Endothelial cell of umbilical vein (primary cell): ENCODE data around the gene WDR76. TPM values are rescaled to one million over a fixed set of nuclear protein-coding genes. Genes with fewer than 3 reads are reported as not detected.

Source experiments
- BruUV-seq: library from RNA; stranded (reverse); fragments of 400-500 nt; replicated peaks from 2 replicates; lab custom pipeline; 2021; lab: Mats Ljungman, UMichigan
- CTCF ChIA-PET: fragments of 300-600, 350-600 bp; sonication (Branson Sonifier 250); formaldehyde crosslinking; loops from one replicate; lab custom pipeline; 2021; ENCODE audit warnings: antibody characterized with exemption, inconsistent platforms; lab: Charles Lee
- POLR2A ChIA-PET: fragments of 300-600, 350-600 bp; sonication (Branson Sonifier 250); formaldehyde crosslinking; loops from one replicate; lab custom pipeline; 2021; ENCODE audit warnings: antibody characterized with exemption, inconsistent platforms; lab: Charles Lee
- DNase-seq: peaks from one replicate; pipeline ENCODE4 v3.0.0-alpha.2; 2011; ENCODE audit warnings: low read depth, low spot score
- FAIRE-seq: peaks from 2 replicates; lab custom pipeline; 2011; peaks lifted over from hg19 to GRCh38; lab: Jason Lieb, UNC
- H2AFZ ChIP-seq: 2 replicates; pipeline ENCODE4 v1.6.0; 2012; ENCODE audit warnings: low read depth, low read length, control low read depth, inconsistent platforms
- H3K27ac ChIP-seq: 2 replicates; pipeline ENCODE4 v1.5.1; 2011; ENCODE audit warnings: low read depth, mild to moderate bottlenecking, control low read depth, low read length, moderate library complexity; ENCODE audit not compliant: insufficient read depth
- H3K27me3 ChIP-seq, 2 experiments: 2 replicates each; pipeline versions ENCODE4 v1.6.0 to v1.6.1; 2011; ENCODE audit warnings: low read length in 2 of 2, mixed read lengths in 1 of 2; ENCODE audit not compliant: control insufficient read depth in 2 of 2, insufficient read depth in 2 of 2
- H3K36me3 ChIP-seq, 2 experiments: 2 replicates in 1 of 2; 3 replicates in 1 of 2; pipeline ENCODE4 v1.5.1; 2011; ENCODE audit warnings: low read length in 2 of 2, mild to moderate bottlenecking in 1 of 2, moderate library complexity in 1 of 2; ENCODE audit not compliant: control insufficient read depth in 2 of 2, insufficient read depth in 2 of 2; ENCODE audit errors: extremely low read depth in 1 of 2
- H3K4me1 ChIP-seq: 3 replicates; pipeline ENCODE4 v1.5.1; 2011; ENCODE audit warnings: mild to moderate bottlenecking, low read length; ENCODE audit not compliant: control insufficient read depth, insufficient read depth; ENCODE audit errors: extremely low read depth
- H3K4me2 ChIP-seq: 2 replicates; pipeline ENCODE4 v1.6.1; 2011; ENCODE audit warnings: low read length, control low read depth, mixed read lengths; ENCODE audit not compliant: insufficient read depth
- H3K4me3 ChIP-seq, 3 experiments: fragments of 200-600 bp in 1 of 3; sonication (generic), shearing (Covaris generic) in 1 of 3; replicated peaks in 1 of 3; 2 replicates each; pipeline ENCODE4 v1.5.1; 2011 to 2016; ENCODE audit warnings: control low read depth in 3 of 3, low read length in 3 of 3, mild to moderate bottlenecking in 2 of 3, inconsistent platforms in 1 of 3, low read depth in 1 of 3, moderate library complexity in 1 of 3; ENCODE audit not compliant: insufficient read depth in 1 of 3
- H3K79me2 ChIP-seq: 2 replicates; pipeline ENCODE4 v1.6.0; 2012; ENCODE audit warnings: low read length, inconsistent platforms; ENCODE audit not compliant: control insufficient read depth, insufficient read depth
- H3K9ac ChIP-seq: replicated peaks from 2 replicates; pipeline ENCODE3; 2011; ENCODE audit warnings: low read length, control low read depth; ENCODE audit not compliant: insufficient read depth; ENCODE audit errors: extremely low read depth
- H3K9me1 ChIP-seq: replicated peaks from 3 replicates; pipeline ENCODE4 v1.6.0; 2011; ENCODE audit warnings: mild to moderate bottlenecking, low read length; ENCODE audit not compliant: control insufficient read depth, insufficient read depth; ENCODE audit errors: extremely low read depth
- H3K9me3 ChIP-seq: replicated peaks from 2 replicates; pipeline ENCODE4 v1.5.1; 2012; ENCODE audit warnings: low read length, inconsistent platforms; ENCODE audit not compliant: control insufficient read depth, insufficient read depth
- H4K20me1 ChIP-seq: replicated peaks from 2 replicates; pipeline ENCODE3; 2011; ENCODE audit warnings: mild to moderate bottlenecking, low read length; ENCODE audit not compliant: control insufficient read depth, insufficient read depth; ENCODE audit errors: extremely low read depth
- CTCF ChIP-seq, 2 donors: IDR thresholded peaks; 1 replicate in 1 of 2; 2 replicates in 1 of 2; pipeline ENCODE4 v1.5.1; 2011; ENCODE audit warnings: low read length in 2 of 2, mild to moderate bottlenecking in 2 of 2, moderate library complexity in 2 of 2, control low read depth in 1 of 2, inconsistent platforms in 1 of 2, low read depth in 1 of 2; ENCODE audit not compliant: insufficient read depth in 1 of 2; ENCODE audit errors: extremely low read depth in 1 of 2
- EZH2 ChIP-seq: IDR thresholded peaks from 2 replicates; pipeline ENCODE4 v1.6.1; 2012; ENCODE audit warnings: borderline replicate concordance, low read depth, mild to moderate bottlenecking, moderate library complexity, low read length, inconsistent platforms; ENCODE audit not compliant: severe bottlenecking
- FOS ChIP-seq: IDR thresholded peaks from 2 replicates; pipeline ENCODE4 v1.6.1; 2011; ENCODE audit warnings: mild to moderate bottlenecking, low read length, moderate library complexity, borderline replicate concordance; ENCODE audit not compliant: insufficient read depth
- GATA2 ChIP-seq: IDR thresholded peaks from 2 replicates; pipeline ENCODE4 v1.7.0; 2011; ENCODE audit warnings: low read depth, mild to moderate bottlenecking, moderate library complexity, mixed read lengths, low read length; ENCODE audit not compliant: insufficient read length, insufficient read depth
- JUN ChIP-seq: IDR thresholded peaks from 2 replicates; pipeline ENCODE4 v1.6.1; 2011; ENCODE audit warnings: borderline replicate concordance, low read depth; ENCODE audit not compliant: insufficient read length, insufficient read depth
- MAX ChIP-seq: IDR thresholded peaks from 2 replicates; pipeline ENCODE4 v1.6.1; 2011; ENCODE audit not compliant: insufficient read depth, insufficient read length
- MYC ChIP-seq: IDR thresholded peaks from one replicate; pipeline ENCODE4 v1.6.1; 2011; ENCODE audit warnings: mild to moderate bottlenecking, low read depth, low read length
- POLR2A ChIP-seq: IDR thresholded peaks from 2 replicates; pipeline ENCODE4 v1.6.1; 2012; ENCODE audit warnings: low read depth, mild to moderate bottlenecking, control low read depth, low read length
- POLR2AphosphoS5 ChIP-seq: IDR thresholded peaks from 2 replicates; pipeline ENCODE4 v1.6.1; 2012; ENCODE audit warnings: low read depth, mild to moderate bottlenecking, control low read depth, low read length, moderate library complexity; ENCODE audit not compliant: insufficient read depth
- dilution Hi-C: fragments of 300-500 bp; cut with MboI; formaldehyde crosslinking; loops from one replicate; pipeline ENCODE4 v1.15.0; 2019; ENCODE audit warnings: low sequenced_read_pairs; ENCODE audit not compliant: extremely low pct_ligation_motif_present
- intact Hi-C: fragments of 100-400 bp; cut with micrococcal nuclease; formaldehyde crosslinking; loops from one replicate; pipeline ENCODE4 v1.10.0; 2022
- polyA plus RNA-seq, 4 experiments: library from polyadenylated mRNA; depleted of rRNA in 3 of 4; stranded (reverse) in 3 of 4; unstranded in 1 of 4; fragments of >200 nt; gene quantifications; 2 replicates each; pipeline versions ENCODE4 v1.2.1 to v1.2.3, GENCODE V29; 2011 to 2012; ENCODE audit warnings: missing spikeins in 1 of 4
- total RNA-seq: library from RNA; stranded (reverse); gene quantifications from 2 replicates; pipeline ENCODE4 v1.2.3, GENCODE V29; 2021

WDR76 gene
- total and polyA plus RNA-seq, 2 donors (not counting 3 experiments of a cell fraction or from before 2014, with no cell fraction given): 3.1 to 25.2 TPM

GRCh38 chr15:43792761-43793476 is 33.9 kb upstream of the WDR76 start:
- no peaks in the 10 kb centered on the region for H3K27me3 ChIP-seq
- ChIA-PET CTCF (interaction anchor here (1.0 to 2.1 kb wide), 4 partner anchors 12 to 32 kb away, joined by 3 to 12 read pairs (median 3); partner anchors contain the start of genes ELL3 and MFAP1), POLR2A (interaction anchor here (0.9 kb wide), 1 partner anchor 8 kb away, joined by 3 read pairs; no protein-coding TSS in a partner anchor)
- TSS peak; percentile 73 for BruUV-seq
- peak overlapping the region; percentile 99 for H3K9ac ChIP-seq
- H3K4me1 ChIP-seq: peaks cover 21% of the 10 kb centered on the region
- H3K4me2 ChIP-seq: peak overlapping the region; percentile 82
- H2AFZ ChIP-seq: no peak overlapping the region
- TF ChIP-seq GATA2 (no peak), POLR2AphosphoS5 (no peak), CTCF (IDR thresholded peaks at IDR 0.05; ENCODE audit: extremely low read depth in 1 of 2, insufficient read depth in 1 of 2, low read depth in 1 of 2, low read length in 2 of 2) (no peak), FOS (no peak), EZH2 (no peak), JUN (no peak), POLR2A (no peak), MYC (no peak), MAX (no peak)
- peaks cover 21 to 26% of the 10 kb centered on the region in 2 experiments for H3K36me3 ChIP-seq
- H3K79me2 ChIP-seq: peaks cover 31% of the 10 kb centered on the region
- intact Hi-C loops: loop anchor here (1.0 kb wide), 2 partner anchors 16 to 31 kb away; partner anchors contain the start of gene MFAP1
- H3K9me3 ChIP-seq: no peaks in the 10 kb centered on the region
- FAIRE-seq (peak; percentile 84), DNase-seq (peak; percentile 28)
- dilution Hi-C loops: no loop called here
- H3K27ac ChIP-seq: peak overlapping the region; percentile 91
- H3K4me3 ChIP-seq: peak overlapping the region; percentile 73 to 82 (median 74)
- no peaks in the 10 kb centered on the region for H4K20me1 ChIP-seq
- no peaks in the 10 kb centered on the region for H3K9me1 ChIP-seq
